ENCODE results near the gene GPR15LG. TPM values are rescaled to one million over a fixed set of nuclear protein-coding genes. Genes with fewer than 3 reads are reported as not detected.
"Not testable (repeated sequence)": the region's sequence is repeated elsewhere in the genome, so short reads cannot be mapped to it uniquely, and the experiment has no call there.

The GPR15LG gene
- total and polyA plus RNA-seq, 4 donors, result 0.59 to 1.0 TPM; not detected in 2

DNA sequence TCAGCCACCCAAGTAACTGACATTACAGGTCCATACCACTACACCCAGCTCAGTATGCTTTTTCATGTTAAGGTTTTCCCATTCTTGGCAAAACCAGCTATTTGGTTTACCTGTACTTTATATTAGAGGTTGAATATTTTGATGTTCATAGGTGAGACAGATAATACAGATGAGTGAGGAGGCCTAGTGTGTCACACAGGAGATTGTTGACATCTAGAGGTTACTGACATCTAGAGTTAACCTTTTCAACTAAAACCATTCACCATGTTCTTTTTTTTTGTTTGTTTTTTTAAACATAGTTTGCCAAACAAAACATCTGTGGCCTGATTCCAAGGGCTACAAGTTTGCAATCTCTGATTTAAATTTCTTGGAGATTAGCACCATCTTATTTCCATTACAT lies 26.3 kb upstream of the GPR15LG start:
- Histone ChIP-seq H3K4me1 (ENCODE audit: control insufficient read depth in 1 of 2, insufficient read depth in 2 of 2, low read length in 2 of 2) (no peaks in the 10 kb centered on the region), H3K4me3 (ENCODE audit: low read length in 2 of 2) (no peak overlapping the region), H3K27ac (ENCODE audit: low read depth in 1 of 2, low read length in 2 of 2) (no peak overlapping the region), H3K9me3 (ENCODE audit: control insufficient read depth, low read length) (no peaks in the 10 kb centered on the region), H3K36me3 (ENCODE audit: control insufficient read depth in 1 of 2, insufficient read depth in 2 of 2, low read length in 1 of 2) (peaks cover 7 to 15% of the 10 kb centered on the region in 2 donors), H3K27me3 (ENCODE audit: control insufficient read depth in 1 of 2, insufficient read depth in 2 of 2, low read length in 1 of 2) (no peaks in the 10 kb centered on the region)
- intact Hi-C loops (cut with DNase I), result loop anchor here (10.0 kb wide), 2 partner anchors 177 to 387 kb away; partner anchors contain the start of gene CCSER2 (in 1 of the 2)
- DNase-seq (no peak), ATAC-seq (ENCODE audit: low FRiP score) (no peak)

DNA sequence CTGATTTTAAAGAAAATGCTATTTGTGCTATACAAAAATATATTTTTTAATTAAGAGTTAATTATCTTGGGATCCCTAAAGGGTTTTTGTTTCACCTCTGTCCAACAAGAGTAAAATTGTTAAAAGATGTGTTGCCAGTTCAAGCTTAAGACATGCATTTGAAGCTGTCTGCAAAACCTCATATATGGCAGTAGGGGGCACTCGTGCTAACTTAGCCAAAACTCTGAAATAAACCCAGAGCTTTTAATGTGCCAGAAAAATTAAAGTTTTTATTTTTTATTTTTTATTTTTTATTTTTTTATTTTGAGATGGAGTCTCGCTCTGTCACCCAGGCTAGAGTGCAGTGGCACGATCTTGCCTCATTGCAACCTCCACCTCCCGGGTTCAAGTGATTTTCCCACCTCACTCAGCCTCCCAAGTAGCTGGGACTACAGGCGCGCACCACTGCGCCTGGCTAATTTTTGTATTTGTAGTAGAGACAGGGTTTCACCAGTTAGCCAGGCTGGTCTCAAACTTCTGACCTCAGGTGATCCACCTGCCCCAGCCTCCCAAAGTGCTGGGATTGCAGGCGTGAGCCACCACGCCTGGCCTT lies 25.5 kb upstream of the GPR15LG start:
- H3K4me3 ChIP-seq (ENCODE audit: low read length in 2 of 2); DNase-seq; ATAC-seq (ENCODE audit: low FRiP score); H3K27me3 ChIP-seq (ENCODE audit: control insufficient read depth in 1 of 2, insufficient read depth in 2 of 2, low read length in 1 of 2); H3K9me3 ChIP-seq (ENCODE audit: control insufficient read depth, low read length); H3K4me1 ChIP-seq (ENCODE audit: control insufficient read depth in 1 of 2, insufficient read depth in 2 of 2, low read length in 2 of 2); H3K27ac ChIP-seq (ENCODE audit: low read depth in 1 of 2, low read length in 2 of 2): not testable (repeated sequence)
- 85 to 86% methylated on average over 9 of the region's 9 CpGs for WGBS, 2 donors
- intact Hi-C loops (cut with DNase I), result loop anchor here (10.0 kb wide), 2 partner anchors 177 to 387 kb away; partner anchors contain the start of gene CCSER2 (in 1 of the 2)
- peaks cover 7 to 15% of the 10 kb centered on the region in 2 donors for H3K36me3 ChIP-seq (ENCODE audit: control insufficient read depth in 1 of 2, insufficient read depth in 2 of 2, low read length in 1 of 2)

DNA sequence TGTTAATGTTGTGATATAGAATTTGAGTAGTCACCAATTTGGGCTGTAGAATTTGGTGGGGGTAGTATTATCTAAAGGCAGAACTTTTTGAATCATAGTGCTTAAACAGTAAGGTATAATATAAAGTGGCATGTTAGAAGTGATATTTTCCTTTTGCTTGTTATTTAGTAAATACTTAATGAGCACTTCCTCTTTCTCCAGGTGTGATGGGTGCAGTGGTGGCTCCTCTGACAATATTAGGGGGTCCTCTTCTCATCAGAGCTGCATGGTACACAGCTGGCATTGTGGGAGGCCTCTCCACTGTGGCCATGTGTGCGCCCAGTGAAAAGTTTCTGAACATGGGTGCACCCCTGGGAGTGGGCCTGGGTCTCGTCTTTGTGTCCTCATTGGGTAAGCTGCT lies 23.7 kb upstream of the GPR15LG start:
- ATAC-seq (ENCODE audit: low FRiP score) (no peak), DNase-seq (no peak)
- no peaks in the 10 kb centered on the region for H3K4me1 ChIP-seq (ENCODE audit: control insufficient read depth in 1 of 2, insufficient read depth in 2 of 2, low read length in 2 of 2)
- intact Hi-C loops (cut with DNase I), result loop anchor here (10.0 kb wide), 2 partner anchors 175 to 385 kb away; partner anchors contain the start of gene CCSER2 (in 1 of the 2)
- 88 to 93% methylated on average over 2 of the region's 2 CpGs for WGBS, 2 donors
- H3K27ac ChIP-seq (ENCODE audit: low read depth in 1 of 2, low read length in 2 of 2), result no peak overlapping the region
- H3K9me3 ChIP-seq (ENCODE audit: control insufficient read depth, low read length), result no peaks in the 10 kb centered on the region
- H3K36me3 ChIP-seq (ENCODE audit: control insufficient read depth in 1 of 2, insufficient read depth in 2 of 2, low read length in 1 of 2), result peaks cover 7 to 12% of the 10 kb centered on the region in 2 donors
- H3K4me3 ChIP-seq (ENCODE audit: low read length in 2 of 2), result no peak overlapping the region
- H3K27me3 ChIP-seq (ENCODE audit: control insufficient read depth in 1 of 2, insufficient read depth in 2 of 2, low read length in 1 of 2), result no peaks in the 10 kb centered on the region

DNA sequence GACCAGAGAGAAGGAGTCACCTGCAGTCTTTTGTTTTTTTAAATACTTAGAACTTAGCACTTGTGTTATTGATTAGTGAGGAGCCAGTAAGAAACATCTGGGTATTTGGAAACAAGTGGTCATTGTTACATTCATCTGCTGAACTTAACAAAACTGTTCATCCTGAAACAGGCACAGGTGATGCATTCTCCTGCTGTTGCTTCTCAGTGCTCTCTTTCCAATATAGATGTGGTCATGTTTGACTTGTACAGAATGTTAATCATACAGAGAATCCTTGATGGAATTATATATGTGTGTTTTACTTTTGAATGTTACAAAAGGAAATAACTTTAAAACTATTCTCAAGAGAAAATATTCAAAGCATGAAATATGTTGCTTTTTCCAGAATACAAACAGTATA lies 20.8 kb upstream of the GPR15LG start:
- Histone ChIP-seq H3K9me3 (ENCODE audit: control insufficient read depth, low read length) (no peaks in the 10 kb centered on the region), H3K36me3 (ENCODE audit: control insufficient read depth in 1 of 2, insufficient read depth in 2 of 2, low read length in 1 of 2) (peaks cover 5% of the 10 kb centered on the region in 2 donors), H3K4me1 (ENCODE audit: control insufficient read depth in 1 of 2, insufficient read depth in 2 of 2, low read length in 2 of 2) (no peaks in the 10 kb centered on the region), H3K27me3 (ENCODE audit: control insufficient read depth in 1 of 2, insufficient read depth in 2 of 2, low read length in 1 of 2) (no peaks in the 10 kb centered on the region), H3K27ac (ENCODE audit: low read depth in 1 of 2, low read length in 2 of 2) (no peak overlapping the region), H3K4me3 (ENCODE audit: low read length in 2 of 2) (no peak overlapping the region)
- DNase-seq, result no peak
- intact Hi-C loops (cut with DNase I), result no loop called here
- ATAC-seq (ENCODE audit: low FRiP score), result no peak

DNA sequence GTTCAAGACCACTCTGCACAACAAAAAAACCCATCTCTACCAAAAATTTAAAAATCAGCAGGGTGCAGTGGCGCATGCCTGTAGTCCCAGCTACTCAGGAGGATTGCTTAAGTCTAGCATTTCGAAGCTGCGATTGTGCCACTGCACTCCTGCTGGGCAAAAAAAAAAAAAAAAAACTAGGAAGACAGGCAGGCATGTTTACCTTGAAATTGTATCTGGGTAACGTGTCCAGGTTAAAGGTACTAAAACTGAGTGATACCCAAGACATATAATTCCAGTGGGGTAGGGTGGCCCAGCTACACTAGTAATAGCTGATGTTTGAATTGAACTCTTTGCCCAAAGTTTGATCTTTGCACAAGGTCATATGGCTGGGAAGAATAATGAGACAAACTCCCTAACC lies 18.1 kb upstream of the GPR15LG start:
- H3K36me3 ChIP-seq (ENCODE audit: control insufficient read depth in 1 of 2, insufficient read depth in 2 of 2, low read length in 1 of 2), result peaks cover 2% of the 10 kb centered on the region in 2 donors
- H3K27me3 ChIP-seq (ENCODE audit: control insufficient read depth in 1 of 2, insufficient read depth in 2 of 2, low read length in 1 of 2), result no peaks in the 10 kb centered on the region
- ATAC-seq (ENCODE audit: low FRiP score), result no peak
- no peaks in the 10 kb centered on the region for H3K4me1 ChIP-seq (ENCODE audit: control insufficient read depth in 1 of 2, insufficient read depth in 2 of 2, low read length in 2 of 2)
- H3K27ac ChIP-seq (ENCODE audit: low read depth in 1 of 2, low read length in 2 of 2), result no peak overlapping the region
- H3K9me3 ChIP-seq (ENCODE audit: control insufficient read depth, low read length), result no peaks in the 10 kb centered on the region
- no peak for DNase-seq
- intact Hi-C loops (cut with DNase I), result no loop called here
- H3K4me3 ChIP-seq (ENCODE audit: low read length in 2 of 2), result no peak overlapping the region
- WGBS, 2 donors, result 84 to 94% methylated on average over 4 of the region's 4 CpGs

DNA sequence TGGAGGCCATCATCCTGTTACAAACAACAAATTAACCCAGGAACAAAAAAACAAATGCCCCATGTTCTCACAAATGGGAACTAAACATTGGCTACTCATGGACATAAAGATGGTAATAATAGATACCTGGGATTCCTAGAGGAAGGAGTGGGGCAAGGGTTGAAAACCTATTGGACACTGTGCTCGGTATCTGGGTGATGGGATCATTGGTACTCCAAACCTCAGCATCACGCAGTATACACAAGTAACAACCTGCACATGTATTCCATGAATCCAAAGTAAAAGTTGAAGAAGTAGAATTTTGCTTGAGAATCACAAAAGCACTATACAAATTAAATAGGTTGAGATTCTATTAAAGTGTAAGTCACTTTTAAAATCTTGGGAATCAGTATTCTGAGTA lies 17.6 kb upstream of the GPR15LG start:
- WGBS, 2 donors, result 87 to 92% methylated on average over 2 of the region's 2 CpGs

DNA sequence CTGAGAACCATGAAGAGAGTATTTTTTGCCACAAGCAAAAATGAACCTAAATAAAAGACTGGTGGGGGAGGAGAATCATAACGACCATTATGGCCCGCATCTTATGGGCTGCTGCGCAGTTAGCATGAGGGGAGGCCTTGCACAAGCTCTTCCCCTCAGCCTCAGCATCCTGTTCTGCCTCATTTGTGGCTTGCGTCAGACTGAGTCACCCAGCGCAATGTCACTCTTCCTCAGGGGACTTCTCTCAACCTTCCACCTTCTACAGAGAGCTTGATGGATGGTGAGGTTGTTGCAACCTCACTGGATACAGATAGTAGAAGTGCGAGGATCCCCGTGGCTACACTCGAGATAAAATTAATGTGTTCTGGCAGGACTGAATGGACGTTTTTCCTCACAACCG lies 16.8 kb upstream of the GPR15LG start:
- WGBS, 2 donors, result 72 to 75% methylated on average over 10 of the region's 10 CpGs
- no peaks in the 10 kb centered on the region for H3K36me3 ChIP-seq (ENCODE audit: control insufficient read depth in 1 of 2, insufficient read depth in 2 of 2, low read length in 1 of 2)
- ATAC-seq (ENCODE audit: low FRiP score) (no peak), DNase-seq (no peak)
- no peaks in the 10 kb centered on the region for H3K4me1 ChIP-seq (ENCODE audit: control insufficient read depth in 1 of 2, insufficient read depth in 2 of 2, low read length in 2 of 2)
- no peak overlapping the region for H3K27ac ChIP-seq (ENCODE audit: low read depth in 1 of 2, low read length in 2 of 2)
- no peak overlapping the region for H3K4me3 ChIP-seq (ENCODE audit: low read length in 2 of 2)
- H3K9me3 ChIP-seq (ENCODE audit: control insufficient read depth, low read length), result no peaks in the 10 kb centered on the region
- no peaks in the 10 kb centered on the region for H3K27me3 ChIP-seq (ENCODE audit: control insufficient read depth in 1 of 2, insufficient read depth in 2 of 2, low read length in 1 of 2)
- intact Hi-C loops (cut with DNase I), result no loop called here

More for the DNA sequence above, 17.6 kb upstream of the GPR15LG start:
- intact Hi-C loops (cut with DNase I), result no loop called here
- Histone ChIP-seq H3K4me3 (ENCODE audit: low read length in 2 of 2) (no peak overlapping the region), H3K9me3 (ENCODE audit: control insufficient read depth, low read length) (no peaks in the 10 kb centered on the region), H3K27me3 (ENCODE audit: control insufficient read depth in 1 of 2, insufficient read depth in 2 of 2, low read length in 1 of 2) (no peaks in the 10 kb centered on the region), H3K36me3 (ENCODE audit: control insufficient read depth in 1 of 2, insufficient read depth in 2 of 2, low read length in 1 of 2) (peaks cover 0 to under 1% of the 10 kb centered on the region in 2 donors), H3K27ac (ENCODE audit: low read depth in 1 of 2, low read length in 2 of 2) (no peak overlapping the region), H3K4me1 (ENCODE audit: control insufficient read depth in 1 of 2, insufficient read depth in 2 of 2, low read length in 2 of 2) (no peaks in the 10 kb centered on the region)
- ATAC-seq (ENCODE audit: low FRiP score), result no peak
- no peak for DNase-seq

DNA sequence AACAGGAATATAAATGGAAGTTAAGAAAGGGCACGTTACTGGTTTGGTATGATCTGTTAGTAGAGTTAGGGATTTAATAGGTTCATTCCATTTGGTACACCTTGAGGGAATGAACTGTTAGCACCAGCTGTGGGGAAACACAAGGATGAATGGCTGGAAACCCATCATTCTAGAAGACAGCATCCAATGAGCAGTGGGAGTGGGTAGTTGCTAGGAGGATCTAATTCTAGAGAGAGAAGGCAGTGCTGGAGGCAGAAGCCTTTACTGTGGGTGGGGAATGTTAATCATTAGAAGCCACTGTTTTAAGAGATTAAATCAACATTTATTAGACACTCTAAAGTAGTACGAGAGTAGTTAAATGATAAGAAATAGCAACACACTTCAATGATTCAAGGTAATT lies 15.5 kb upstream of the GPR15LG start:
- WGBS, 2 donors, result 82 to 88% methylated on average over 2 of the region's 2 CpGs
- Histone ChIP-seq H3K27me3 (ENCODE audit: control insufficient read depth in 1 of 2, insufficient read depth in 2 of 2, low read length in 1 of 2) (no peaks in the 10 kb centered on the region), H3K4me1 (ENCODE audit: control insufficient read depth in 1 of 2, insufficient read depth in 2 of 2, low read length in 2 of 2) (no peaks in the 10 kb centered on the region), H3K27ac (ENCODE audit: low read depth in 1 of 2, low read length in 2 of 2) (no peak overlapping the region), H3K36me3 (ENCODE audit: control insufficient read depth in 1 of 2, insufficient read depth in 2 of 2, low read length in 1 of 2) (no peaks in the 10 kb centered on the region), H3K9me3 (ENCODE audit: control insufficient read depth, low read length) (no peaks in the 10 kb centered on the region), H3K4me3 (ENCODE audit: low read length in 2 of 2) (no peak overlapping the region)
- ATAC-seq (ENCODE audit: low FRiP score) (no peak), DNase-seq (no peak)
- intact Hi-C loops (cut with DNase I), result no loop called here

DNA sequence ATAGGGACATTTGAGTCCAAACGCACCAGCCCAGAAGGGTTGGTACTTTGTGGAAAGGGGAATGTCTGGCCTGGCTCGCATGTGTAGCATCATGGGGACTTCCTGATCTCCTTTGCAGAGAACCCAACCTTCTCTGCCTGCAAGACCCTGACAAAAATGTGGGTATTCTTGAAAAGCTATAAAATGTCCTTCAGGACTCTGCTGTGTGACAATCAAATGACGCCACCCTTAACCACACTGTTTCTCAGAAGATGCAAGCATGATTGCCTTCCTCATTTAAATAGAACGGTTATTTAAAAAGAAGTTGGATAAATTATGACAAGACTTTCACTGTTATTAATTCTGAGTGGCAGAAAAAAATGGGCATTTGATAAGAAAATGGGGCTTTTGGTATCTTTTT lies 15.1 kb upstream of the GPR15LG start:
- ATAC-seq (ENCODE audit: low FRiP score), result no peak
- H3K27me3 ChIP-seq (ENCODE audit: control insufficient read depth in 1 of 2, insufficient read depth in 2 of 2, low read length in 1 of 2), result no peaks in the 10 kb centered on the region
- no peak overlapping the region for H3K27ac ChIP-seq (ENCODE audit: low read depth in 1 of 2, low read length in 2 of 2)
- no peaks in the 10 kb centered on the region for H3K36me3 ChIP-seq (ENCODE audit: control insufficient read depth in 1 of 2, insufficient read depth in 2 of 2, low read length in 1 of 2)
- DNase-seq, result no peak
- intact Hi-C loops (cut with DNase I), result no loop called here
- 83 to 84% methylated on average over 4 of the region's 4 CpGs for WGBS, 2 donors
- no peaks in the 10 kb centered on the region for H3K4me1 ChIP-seq (ENCODE audit: control insufficient read depth in 1 of 2, insufficient read depth in 2 of 2, low read length in 2 of 2)
- no peak overlapping the region for H3K4me3 ChIP-seq (ENCODE audit: low read length in 2 of 2)
- H3K9me3 ChIP-seq (ENCODE audit: control insufficient read depth, low read length), result no peaks in the 10 kb centered on the region
